ENCODE data around the gene CNDP2. TPM values are rescaled to one million over a fixed set of nuclear protein-coding genes. Genes with fewer than 3 reads are reported as not detected.
"Not testable (repeated sequence)": the region's sequence is repeated elsewhere in the genome, so short reads cannot be mapped to it uniquely, and the experiment has no call there.

CNDP2 gene
- total RNA-seq, 3 donors from 2014 or later = 81.0 to 104 (median 95.7) TPM

GRCh38 chr18:74556126-74556525, 60.0 kb downstream of the CNDP2 start:
- no peaks in the 10 kb centered on the region for H3K36me3 ChIP-seq
- no peaks in the 10 kb centered on the region for H3K4me1 ChIP-seq
- H3K27me3 ChIP-seq = no peaks in the 10 kb centered on the region
- no peak overlapping the region for H3K27ac ChIP-seq
- TF ChIP-seq POLR2AphosphoS5 (IDR thresholded peaks at IDR 0.05) = no peak
- no peak for TF ChIP-seq POLR2A (IDR thresholded peaks at IDR 0.05)
- no peak for TF ChIP-seq CTCF (IDR thresholded peaks at IDR 0.05)
- no peaks in the 10 kb centered on the region for H3K9me3 ChIP-seq
- DNase-seq (ENCODE audit: low spot score in 2 of 2) = no peak
- intact Hi-C loops (cut with DNase I; ENCODE audit: low total_unique reads) = loop anchor here (10.0 kb wide), 1 partner anchor 201 kb away; no protein-coding TSS in a partner anchor
- H3K4me3 ChIP-seq = no peak overlapping the region

GRCh38 chr18:74558096-74558495, 61.9 kb downstream of the CNDP2 start:
- H3K36me3 ChIP-seq = no peaks in the 10 kb centered on the region
- no peak for DNase-seq (ENCODE audit: low spot score in 2 of 2)
- no peaks in the 10 kb centered on the region for H3K9me3 ChIP-seq
- no peak overlapping the region for H3K27ac ChIP-seq
- TF ChIP-seq CTCF (IDR thresholded peaks at IDR 0.05) = no peak
- TF ChIP-seq POLR2A (IDR thresholded peaks at IDR 0.05) = no peak
- TF ChIP-seq POLR2AphosphoS5 (IDR thresholded peaks at IDR 0.05) = no peak
- H3K4me1 ChIP-seq = no peaks in the 10 kb centered on the region
- H3K4me3 ChIP-seq = no peak overlapping the region
- intact Hi-C loops (cut with DNase I; ENCODE audit: low total_unique reads) = loop anchor here (10.0 kb wide), 1 partner anchor 203 kb away; no protein-coding TSS in a partner anchor
- no peaks in the 10 kb centered on the region for H3K27me3 ChIP-seq

GRCh38 chr18:74562131-74562730, 66.1 kb downstream of the CNDP2 start:
- Histone ChIP-seq H3K4me1 (no peaks in the 10 kb centered on the region), H3K27me3 (no peaks in the 10 kb centered on the region), H3K36me3 (no peaks in the 10 kb centered on the region), H3K4me3 (no peak overlapping the region), H3K27ac (no peak overlapping the region), H3K9me3 (no peaks in the 10 kb centered on the region)
- intact Hi-C loops (cut with DNase I; ENCODE audit: low total_unique reads) = no loop called here
- DNase-seq (ENCODE audit: low spot score in 2 of 2) = no peak
- TF ChIP-seq POLR2A (IDR thresholded peaks at IDR 0.05) (no peak), POLR2AphosphoS5 (IDR thresholded peaks at IDR 0.05) (no peak), CTCF (IDR thresholded peaks at IDR 0.05) (no peak)

GRCh38 chr18:74562775-74563174, 66.6 kb downstream of the CNDP2 start:
- Histone ChIP-seq H3K4me3 (no peak overlapping the region), H3K27ac (no peak overlapping the region), H3K9me3 (no peaks in the 10 kb centered on the region), H3K27me3 (no peaks in the 10 kb centered on the region), H3K4me1 (no peaks in the 10 kb centered on the region), H3K36me3 (no peaks in the 10 kb centered on the region)
- no peak for DNase-seq (ENCODE audit: low spot score in 2 of 2)
- intact Hi-C loops (cut with DNase I; ENCODE audit: low total_unique reads) = no loop called here
- TF ChIP-seq POLR2A (IDR thresholded peaks at IDR 0.05) (no peak), POLR2AphosphoS5 (IDR thresholded peaks at IDR 0.05) (no peak), CTCF (IDR thresholded peaks at IDR 0.05) (no peak)

GRCh38 chr18:74563999-74564398, 67.8 kb downstream of the CNDP2 start:
- TF ChIP-seq POLR2AphosphoS5 (IDR thresholded peaks at IDR 0.05) (no peak), CTCF (IDR thresholded peaks at IDR 0.05) (no peak), POLR2A (IDR thresholded peaks at IDR 0.05) (no peak)
- no peaks in the 10 kb centered on the region for H3K27me3 ChIP-seq
- no peaks in the 10 kb centered on the region for H3K36me3 ChIP-seq
- no peak overlapping the region for H3K4me3 ChIP-seq
- no peak overlapping the region for H3K27ac ChIP-seq
- intact Hi-C loops (cut with DNase I; ENCODE audit: low total_unique reads) = no loop called here
- no peaks in the 10 kb centered on the region for H3K9me3 ChIP-seq
- no peaks in the 10 kb centered on the region for H3K4me1 ChIP-seq
- no peak for DNase-seq (ENCODE audit: low spot score in 2 of 2)

- H3K4me3 ChIP-seq; intact Hi-C loops (cut with DNase I; ENCODE audit: low total_unique reads); DNase-seq (ENCODE audit: low spot score in 2 of 2); H3K27me3 ChIP-seq; H3K4me1 ChIP-seq; H3K36me3 ChIP-seq; H3K27ac ChIP-seq; H3K9me3 ChIP-seq: not testable (repeated sequence)
Observed at GRCh38 chr18:74565164-74565563, 69.0 kb downstream of the CNDP2 start.

GRCh38 chr18:74565993-74566392, 69.8 kb downstream of the CNDP2 start:
- DNase-seq (ENCODE audit: low spot score in 2 of 2); H3K27ac ChIP-seq; H3K4me3 ChIP-seq; H3K4me1 ChIP-seq; H3K27me3 ChIP-seq; H3K9me3 ChIP-seq; intact Hi-C loops (cut with DNase I; ENCODE audit: low total_unique reads); H3K36me3 ChIP-seq: not testable (repeated sequence)

Data from breast epithelium (tissue), 4 donors.